Measurements from ENCODE around the gene CUL4A.

CUL4A gene

DNA sequence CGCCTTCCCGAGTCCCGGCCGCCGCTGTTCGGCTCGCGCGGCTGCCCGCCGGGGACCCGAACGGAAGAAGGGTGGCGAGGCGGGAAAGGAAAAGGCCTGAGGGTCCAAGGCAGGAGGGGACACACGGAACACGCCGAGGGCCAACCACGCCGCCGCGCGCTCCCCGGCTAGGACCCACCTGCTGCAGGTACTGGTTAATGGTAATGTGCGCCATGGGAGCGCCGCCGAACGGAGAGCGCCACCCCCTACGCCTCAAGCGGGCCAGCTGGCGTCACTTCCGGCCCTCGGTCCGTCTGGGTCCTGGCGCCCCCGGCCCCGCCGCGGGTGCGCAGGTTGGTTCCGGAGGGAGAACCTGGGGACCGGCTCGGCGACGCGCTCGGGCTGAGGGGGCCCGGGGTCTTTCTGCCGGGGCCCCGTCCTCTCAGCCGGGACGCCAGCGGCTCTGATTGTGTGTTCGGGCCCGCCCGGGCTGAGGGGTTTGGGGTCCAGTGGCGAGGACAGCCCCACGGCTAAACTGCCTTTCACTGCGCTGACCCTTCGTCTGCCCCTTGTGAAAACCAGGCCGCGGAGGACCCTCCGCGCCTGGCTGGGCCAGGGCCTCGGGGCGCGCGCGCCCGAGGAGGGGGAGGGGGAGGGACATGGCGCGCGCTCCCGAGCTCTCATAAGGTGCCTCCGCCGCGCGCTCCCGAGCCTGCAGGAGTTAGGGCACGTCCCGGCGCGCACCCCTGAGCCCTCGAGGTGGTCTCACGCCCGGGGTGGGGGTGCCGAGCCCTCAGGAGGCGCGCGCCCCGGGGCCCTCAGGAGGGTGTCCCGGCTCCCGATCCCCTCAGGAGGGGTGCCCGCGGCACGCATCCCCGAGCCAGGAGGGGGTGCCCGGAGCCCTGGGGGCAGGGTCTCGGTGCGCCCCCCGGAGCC is 735 bp upstream of the CUL4A start, which contains the start of gene PCID2:
TSS of gene PCID2 (minus strand) at position 249 of the 915 bp plus-strand sequence. CDS start at position 214, 35 bp downstream.
- peak; percentile 98 for DNase-seq

DNA sequence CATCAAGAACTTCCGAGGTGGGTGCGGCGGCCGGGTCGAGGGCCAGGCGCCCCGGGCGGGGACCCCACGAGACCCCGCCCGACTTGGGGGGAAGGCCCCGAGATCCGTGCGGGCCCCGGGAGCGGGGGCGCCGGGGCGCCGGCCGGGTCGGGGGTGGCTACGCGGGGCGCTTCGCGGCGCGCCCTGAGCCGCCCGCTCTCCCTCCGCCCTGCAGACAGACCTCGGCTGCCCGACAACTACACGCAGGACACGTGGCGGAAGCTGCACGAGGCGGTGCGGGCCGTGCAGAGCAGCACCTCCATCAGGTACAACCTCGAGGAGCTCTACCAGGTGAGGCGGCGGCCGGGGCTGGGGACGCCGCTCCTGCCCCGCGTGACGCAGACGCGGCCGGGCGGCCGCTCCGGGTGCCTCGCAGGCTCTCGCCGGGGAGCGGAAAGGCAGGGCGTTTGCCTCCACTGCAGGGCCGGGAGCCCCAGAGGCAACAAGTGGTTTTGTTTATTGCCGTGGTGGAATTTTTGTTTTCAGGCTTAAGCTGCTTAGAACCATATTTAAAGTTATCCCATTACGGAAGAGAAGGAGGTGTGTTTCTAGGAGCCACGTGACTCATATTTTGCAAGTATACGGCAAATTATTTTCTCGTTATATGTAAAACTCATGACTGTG is 477 bp downstream of the CUL4A start:
- DNase-seq = peak; percentile 84

DNA sequence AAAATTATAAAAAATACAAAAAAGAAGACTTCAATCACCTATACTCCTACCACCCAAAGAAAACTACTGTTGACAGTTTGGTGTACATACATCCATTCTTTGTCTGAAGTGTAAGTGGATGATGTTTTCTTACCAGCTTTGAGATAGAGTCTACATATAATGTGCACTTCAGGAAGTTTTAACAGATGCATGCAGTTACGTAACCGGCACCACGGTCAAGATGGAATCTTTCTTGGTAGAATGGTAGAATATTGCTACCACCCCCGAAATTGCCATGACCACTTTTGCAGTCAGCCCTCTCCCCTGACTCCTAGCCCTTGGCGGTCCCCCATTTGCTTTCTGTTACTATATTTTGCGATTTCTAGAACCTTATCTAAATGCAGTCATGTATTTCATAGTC is 1.4 kb downstream of the CUL4A start:
- peak; percentile 18 for DNase-seq

DNA sequence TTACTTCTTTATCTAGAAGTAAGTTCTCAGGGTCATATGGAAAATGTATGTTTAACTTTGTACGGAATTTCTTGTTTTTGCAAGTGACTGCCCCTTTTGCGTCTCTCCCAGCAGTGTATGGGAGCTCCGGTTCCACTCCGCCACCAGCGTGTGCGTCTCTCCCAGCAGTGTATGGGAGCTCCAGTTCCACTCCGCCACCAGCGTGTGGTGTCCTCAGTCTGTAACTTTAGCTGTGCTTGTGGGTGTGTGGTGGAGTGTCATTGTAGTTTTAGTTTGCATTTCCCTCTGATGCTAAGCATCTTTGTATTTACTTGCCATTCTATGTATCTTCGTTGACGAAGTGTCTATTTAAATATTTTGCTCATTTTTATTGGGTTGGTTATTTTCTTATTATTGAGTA is 2.4 kb downstream of the CUL4A start:
- no peak for DNase-seq

DNA sequence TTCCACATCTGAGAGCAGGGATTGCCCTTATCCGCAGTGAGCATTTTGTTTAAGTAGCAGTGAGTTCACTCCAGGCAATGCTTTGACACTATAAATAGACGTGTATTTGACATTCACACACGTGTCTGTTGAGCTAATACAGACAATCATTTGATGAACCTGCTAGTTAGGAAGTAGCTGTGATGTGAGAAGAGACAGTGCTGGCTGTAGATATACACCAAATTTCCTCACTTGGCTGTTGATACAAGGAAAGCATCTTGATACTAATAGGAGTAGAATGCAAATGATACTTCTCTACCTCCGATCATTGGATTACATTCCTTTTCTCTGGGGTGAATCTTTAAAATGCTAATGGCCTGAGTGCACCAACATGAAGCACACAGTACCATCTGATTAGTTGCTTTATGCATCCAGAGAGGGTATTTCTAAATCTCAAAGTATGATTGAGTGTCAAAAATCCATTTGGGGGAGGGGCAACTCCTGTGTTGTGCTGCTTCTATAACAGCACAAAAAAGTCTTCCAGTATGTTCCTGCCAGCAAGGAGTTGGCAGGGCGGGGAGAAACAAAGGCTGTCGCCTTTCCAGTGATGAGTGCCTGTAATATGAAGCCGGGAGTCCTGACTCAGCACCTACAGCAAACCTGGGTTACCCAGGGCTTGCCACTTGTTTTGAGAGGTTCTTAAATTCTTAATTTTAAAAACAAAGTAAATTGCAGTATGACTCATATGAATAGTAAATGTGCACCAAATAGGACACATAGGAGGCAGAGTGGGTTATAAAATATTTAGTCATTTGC is 7.0 kb downstream of the CUL4A start:
- DNase-seq = no peak

DNA sequence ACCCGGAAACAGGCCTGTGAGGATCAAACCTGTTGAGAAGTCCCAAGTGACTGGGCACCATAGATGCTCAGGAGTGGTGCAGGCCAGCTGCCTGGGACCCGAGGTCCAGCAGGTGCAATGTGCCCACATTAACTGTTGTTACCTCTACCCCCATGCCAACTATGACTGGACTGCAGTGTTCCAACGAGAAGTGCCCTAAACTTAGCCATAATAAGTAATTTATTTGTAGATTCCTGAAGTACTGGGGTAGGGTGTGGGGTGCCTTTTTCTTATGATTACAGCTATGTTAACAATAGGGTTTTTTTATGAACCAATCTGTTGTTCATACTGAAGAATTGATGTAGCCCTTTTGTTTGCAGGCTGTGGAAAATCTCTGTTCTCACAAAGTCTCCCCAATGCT is 9.2 kb downstream of the CUL4A start:
- no peak for DNase-seq

DNA sequence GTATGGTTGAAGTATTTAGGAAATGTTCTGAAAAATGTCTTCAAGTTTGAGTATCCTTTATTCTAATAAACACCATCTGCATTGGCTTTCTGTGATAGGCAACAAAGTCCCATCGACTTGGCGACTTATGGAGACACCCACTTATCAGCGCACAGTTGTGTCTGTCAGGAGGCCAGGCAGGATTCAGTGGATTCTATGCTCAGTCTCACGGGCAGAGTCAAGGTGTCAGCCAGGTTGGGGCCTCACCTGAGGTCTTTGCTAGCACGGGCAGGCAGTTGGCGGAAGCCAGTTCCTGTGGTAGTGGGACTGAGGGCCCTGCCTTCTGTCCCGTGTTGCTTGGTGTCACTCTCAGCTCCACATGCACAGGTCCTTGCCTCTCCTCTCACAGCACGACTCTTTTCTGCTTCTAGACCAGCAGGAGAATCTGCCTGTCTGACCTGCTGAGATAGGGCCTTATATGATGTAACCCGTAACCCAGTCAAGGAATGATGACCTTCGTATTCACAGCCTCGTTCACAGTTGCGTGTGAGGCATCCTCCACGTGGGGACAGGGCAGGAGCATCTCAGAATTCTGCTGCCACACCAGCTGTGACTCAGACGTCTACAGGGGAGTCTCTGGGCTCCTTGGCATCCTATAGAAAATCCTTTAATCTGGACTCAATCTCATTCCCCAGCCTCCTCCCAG is 10.0 kb downstream of the CUL4A start:
- DNase-seq = no peak

DNA sequence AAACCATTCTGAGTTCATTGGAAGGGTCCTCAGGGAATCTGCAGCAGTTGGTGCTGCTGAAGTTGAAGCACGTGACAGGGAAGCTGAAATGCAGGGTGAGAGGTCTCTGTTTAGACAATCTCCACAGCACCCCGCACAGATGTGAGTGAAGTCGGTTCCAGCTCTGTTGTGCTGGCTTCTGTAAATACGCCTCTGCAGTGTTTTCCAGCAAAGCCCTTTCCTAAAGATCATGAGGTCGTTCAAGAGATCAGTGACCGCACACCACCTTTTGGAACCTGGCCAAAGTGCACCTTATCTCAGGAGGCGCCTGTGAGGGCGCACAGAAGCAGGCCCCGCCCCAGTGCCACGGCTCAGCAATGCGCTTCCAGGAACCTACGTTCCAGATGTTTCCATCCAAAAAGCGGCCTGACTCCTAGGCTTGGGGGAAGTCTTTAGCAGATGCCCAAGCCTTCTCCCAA is 10.8 kb downstream of the CUL4A start:
- no peak for DNase-seq

DNA sequence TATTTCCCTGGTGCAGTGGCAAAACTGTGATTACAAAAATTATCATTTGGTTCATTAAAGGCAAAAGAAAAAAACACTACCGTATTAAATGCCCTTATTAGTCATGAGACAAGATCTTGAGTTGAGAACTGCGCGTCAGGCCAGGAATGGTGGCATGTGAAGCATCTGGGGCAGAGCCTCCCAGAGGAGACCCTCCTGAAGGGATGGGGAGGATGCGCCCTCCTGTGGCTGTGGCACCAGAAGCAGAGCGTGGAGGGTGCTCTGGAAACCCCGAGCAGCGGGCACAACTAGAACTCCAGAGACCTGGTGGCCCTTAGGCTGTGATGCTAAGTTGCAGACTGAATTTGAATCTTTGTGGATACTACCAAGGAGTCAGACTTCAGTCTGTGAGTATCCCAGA is 11.5 kb downstream of the CUL4A start:
- DNase-seq = no peak

DNA sequence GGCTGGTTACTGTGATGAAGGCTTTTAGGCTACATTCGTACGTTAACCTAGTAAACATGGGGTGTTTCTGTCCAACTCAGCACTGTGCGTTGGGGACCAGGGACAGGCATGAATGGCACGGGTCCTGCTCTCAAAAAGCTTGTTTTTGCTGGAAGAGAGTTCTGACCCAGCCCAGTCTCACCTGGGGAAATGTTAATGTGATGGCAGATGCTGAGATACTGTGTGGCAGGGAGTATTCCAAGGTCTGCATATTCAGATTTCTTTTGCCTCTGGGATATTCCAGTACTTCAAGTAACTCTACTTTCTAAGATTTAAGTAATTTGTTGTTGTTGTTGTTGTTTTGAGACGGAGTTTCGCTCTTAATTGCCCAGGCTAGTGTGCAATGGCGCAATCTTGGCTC is 13.7 kb downstream of the CUL4A start:
- DNase-seq = no peak

DNA sequence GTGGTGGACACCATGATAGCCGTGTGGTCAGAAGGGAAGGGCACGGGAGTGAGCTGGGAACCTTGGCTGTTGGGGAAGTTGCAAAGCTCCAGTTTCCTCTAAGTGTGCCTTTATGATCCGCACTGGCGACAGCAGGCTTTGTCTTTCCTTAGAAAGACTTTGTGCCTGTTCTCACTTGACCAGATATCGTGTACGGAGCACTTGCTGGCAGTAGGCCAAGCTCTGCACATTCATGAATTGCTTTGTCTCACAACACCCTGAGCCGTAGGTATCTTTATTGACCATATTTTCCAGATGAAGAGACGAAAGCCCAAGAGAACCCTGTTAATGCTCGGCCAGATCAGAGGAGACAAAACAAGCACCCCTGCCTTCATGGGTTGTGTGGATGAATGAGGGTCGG is 15.1 kb downstream of the CUL4A start:
- peak; percentile 43 for DNase-seq

DNA sequence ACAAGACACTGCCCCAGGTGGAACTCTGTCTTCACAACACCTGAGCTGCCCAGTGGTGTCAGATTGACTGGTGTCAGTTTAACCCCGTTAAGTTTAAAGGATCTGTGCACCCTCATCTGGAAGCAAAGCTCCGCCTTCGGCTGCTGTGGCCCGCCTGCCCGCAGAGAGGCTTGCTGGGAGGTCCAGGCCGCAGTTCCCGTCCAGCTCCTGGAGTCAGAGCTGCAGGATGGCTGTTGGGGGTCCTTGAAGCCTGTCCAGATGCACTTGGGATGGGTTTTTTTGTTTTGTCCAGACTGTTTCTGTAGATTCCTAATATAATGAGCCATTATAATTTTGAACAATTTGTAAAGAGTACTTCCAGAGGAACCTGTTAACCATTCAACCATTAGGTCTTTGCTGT is 16.1 kb downstream of the CUL4A start:
- no peak for DNase-seq

DNA sequence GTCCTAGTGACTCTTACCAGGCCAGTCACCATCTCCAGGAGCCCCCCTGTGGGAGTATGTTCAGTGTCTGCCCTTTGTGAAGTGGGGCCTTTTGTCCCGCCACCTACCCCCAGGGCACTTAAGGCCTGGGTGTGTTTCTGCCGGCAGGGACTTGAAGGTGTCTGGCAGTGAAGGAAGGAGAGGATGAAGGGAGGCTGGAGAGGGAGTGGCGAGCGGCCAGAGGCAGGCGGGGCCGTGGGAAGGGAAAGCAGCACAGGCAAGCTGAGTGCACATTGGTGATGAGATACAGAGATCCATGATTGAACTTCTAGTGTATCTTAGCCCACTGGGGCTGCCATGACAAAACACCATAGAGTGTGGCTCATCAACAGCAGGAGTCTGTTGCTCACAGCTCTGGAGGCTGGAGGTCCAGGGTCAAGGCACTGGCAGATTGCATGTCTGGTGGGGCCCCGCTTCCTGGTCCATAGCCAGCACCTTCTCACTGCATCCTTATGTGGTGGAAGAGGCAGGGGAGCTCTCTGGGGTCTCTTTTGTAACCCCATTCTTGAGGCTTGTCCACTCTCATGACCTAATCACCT is 17.5 kb downstream of the CUL4A start:
- DNase-seq = peak; percentile 40

DNA sequence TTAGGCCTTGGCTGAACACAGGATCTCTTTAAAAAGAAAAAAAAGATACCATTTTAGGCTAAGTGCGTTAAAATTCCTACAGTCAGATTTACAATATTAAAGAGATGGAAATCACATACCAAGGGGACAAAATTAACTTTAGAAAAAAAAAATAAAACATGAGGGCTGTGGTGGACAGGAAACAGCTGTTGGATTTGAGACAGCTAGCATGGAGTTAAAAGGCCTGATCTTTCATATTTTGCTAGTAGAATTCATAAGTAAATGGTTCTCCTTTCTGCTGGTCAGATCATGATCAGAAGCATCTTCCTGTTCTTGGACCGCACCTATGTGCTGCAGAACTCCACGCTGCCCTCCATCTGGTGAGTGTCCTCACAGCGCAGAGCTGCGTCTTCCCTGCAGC is 19.7 kb downstream of the CUL4A start:
- no peak for DNase-seq

DNA sequence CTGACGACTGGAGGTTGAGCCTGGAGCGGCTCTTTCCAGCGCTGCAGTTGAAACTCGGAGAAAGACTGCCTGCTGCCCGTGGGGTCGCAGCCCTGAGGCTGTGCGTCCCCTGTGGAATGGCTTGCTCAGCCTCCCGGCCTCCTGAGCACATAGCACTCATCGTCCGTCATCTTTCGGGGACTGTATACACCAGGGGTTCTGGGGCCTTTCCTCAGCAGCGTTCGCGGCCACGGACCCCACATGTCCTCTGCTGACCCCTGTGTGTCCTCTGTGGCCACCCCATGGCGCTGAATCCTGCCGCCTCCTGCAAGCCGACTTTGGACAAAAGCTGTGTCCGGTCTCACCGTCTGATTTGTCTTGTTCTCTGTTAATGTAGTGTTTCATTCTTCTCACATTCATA is 20.4 kb downstream of the CUL4A start:
- DNase-seq = no peak

DNA sequence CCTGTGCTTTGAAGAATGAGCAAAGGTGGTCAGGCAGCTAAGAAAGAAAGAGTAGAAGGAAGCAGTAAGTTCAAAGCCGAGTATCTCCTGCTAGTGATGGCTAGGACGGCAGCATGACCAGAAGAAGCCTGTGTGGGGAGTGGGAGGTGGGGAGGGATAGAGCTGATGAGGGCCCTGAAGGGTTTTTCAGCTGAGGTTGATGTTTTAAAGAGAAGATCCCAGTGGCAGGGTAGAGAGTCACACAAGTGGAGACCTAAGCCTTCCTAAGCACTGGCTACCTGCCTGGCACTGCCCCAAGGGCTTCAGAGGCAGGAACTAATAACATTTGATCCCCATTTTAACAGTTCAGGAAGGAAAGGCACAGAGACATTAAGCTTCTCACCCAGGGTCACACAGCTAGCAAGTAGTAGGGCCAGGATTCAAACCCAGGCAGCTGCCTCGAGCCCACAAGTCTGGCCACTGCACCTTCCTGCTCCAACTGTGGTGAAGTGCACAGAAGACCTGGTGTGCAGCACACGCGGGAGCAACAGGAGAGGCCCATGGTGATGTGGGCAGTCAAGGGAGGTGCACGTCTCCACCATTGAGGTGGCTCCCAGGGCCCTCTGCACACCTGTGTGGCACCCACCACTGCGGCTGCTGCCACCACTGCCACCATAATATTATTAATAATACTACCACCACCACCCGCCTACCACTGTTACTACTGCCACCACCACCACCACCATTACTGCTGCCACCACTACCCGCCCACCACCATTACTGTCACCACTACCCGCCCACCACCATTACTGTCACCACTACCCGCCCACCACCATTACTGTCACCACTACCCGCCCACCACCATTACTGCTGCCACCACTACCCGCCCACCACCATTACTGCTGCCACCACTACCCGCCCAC is 22.1 kb downstream of the CUL4A start:
- DNase-seq = no peak

DNA sequence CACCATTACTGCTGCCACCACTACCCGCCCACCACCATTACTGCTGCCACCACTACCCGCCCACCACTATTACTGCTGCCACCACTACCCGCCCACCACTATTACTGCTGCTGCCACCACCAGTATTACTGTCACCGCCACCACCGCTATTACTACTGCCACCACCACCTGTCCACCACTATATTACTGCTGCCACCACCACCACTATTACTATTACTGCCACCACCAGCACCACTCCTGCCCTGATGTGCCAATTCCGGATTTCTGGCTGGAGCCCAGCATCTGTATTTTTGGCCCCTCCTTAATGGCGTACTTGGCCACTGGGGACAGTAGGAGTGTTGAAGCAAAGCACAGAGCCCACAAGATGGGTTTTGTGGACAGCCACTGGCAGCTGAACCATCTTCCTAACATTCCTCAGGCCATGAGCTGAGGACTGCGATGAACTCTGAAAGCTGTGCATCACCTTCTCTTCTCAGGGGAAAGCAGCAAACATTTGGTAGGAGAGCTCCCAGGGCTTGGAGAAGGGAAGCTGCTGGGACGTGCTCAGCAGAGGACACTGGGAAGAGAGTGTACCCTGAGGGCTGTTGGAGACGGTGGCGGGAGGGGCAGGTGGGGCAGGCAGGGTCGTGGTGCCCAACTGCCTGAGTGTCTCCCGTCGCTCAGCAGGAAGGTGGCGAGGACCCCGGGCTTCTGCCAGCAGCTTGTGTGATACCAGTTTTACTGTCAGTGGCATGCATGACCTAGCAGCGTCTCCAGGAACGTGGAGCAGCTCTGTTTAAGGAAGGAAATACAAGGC is 23.0 kb downstream of the CUL4A start:
- DNase-seq = no peak

DNA sequence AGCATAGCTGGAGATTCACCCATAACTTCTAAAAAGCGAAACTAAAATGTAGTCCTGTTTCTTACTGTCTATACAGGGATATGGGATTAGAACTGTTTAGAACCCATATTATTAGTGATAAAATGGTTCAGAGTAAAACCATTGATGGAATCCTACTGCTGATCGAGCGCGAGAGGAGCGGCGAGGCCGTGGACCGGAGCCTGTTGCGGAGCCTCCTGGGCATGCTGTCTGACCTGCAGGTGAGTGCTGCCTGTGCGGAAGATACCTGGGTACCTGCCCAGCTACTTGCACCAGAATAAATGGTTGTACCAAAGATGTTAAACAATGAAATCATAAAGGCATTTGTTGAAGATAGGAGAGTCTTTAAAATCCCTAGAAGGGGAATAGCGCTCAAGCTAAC is 23.7 kb downstream of the CUL4A start:
- DNase-seq = no peak

DNA sequence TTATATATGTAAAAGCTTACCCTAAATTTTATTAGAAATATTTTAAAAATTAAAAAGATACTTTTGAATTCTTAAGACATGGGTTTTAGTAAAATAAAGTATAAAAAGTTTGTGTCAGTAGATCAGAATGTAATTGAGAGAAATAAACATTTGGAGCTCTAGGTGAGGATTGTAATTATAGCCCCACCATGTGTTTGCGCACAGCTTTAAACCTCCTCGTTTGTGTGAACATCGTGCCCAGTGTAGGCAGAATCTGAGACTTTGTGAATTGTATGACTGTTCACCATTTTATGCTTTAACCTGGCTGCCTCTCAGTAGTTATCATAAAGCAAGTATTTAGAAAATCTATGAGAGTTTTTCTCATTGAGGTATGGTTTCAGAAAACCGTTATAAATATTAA is 29.1 kb downstream of the CUL4A start:
- DNase-seq = no peak

DNA sequence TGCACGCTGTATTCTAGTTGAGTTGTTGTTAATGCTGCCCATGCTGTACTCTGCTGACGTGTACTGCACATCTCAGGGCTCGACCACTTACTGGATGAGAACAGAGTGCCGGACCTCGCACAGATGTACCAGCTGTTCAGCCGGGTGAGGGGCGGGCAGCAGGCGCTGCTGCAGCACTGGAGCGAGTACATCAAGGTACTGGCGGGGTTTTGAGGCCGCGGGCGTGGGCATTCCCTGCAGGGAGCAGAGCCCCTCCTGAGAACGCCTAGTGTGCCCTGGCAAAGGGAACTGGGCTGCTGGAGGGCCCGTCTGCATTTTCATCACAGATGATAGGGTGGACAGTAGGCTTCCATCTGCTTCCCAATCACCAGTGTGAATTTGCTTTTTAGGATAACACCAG is 29.9 kb downstream of the CUL4A start:
- DNase-seq = no peak

Measured in activated CD8-positive, alpha-beta memory T cell treated with anti-CD3 and anti-CD28 coated beads, Interleukin-2, amount 50 U/mL, for 48 hours (primary cell).